NCI-H1694 (cell line): ENCODE data around the gene GALNS.

Experiments used
- DNase-seq: peaks from one replicate; lab custom pipeline; 2025; lab: John Stamatoyannopoulos, UW

The GALNS gene

GRCh38 chr16:88888461-88889387 is 32.0 kb upstream of the GALNS start:
- DNase-seq: peak; percentile 34

DNA sequence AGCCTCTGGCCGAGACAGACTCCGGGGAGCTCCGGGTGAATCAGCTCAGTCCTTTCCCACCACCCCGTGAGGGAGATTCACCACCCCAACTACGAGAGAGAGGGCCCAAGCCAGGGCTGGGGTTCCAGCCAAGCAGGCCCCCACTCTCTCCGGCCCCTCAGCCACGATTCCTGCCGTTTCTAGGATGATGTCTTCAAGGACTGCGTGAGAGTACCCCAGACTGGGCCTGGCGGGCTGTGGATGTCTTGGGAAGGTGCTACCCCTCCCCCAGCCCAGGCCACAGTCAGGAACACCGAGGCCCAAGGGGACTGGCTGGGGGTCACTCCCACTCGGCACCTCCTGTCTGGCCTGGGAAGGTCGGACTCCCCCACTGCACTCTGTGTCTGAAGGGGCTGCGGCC is 31.3 kb upstream of the GALNS start:
- no peak for DNase-seq

- DNase-seq: no peak
Observed at GRCh38 chr16:88886845-88887521, 30.2 kb upstream of the GALNS start.

DNA sequence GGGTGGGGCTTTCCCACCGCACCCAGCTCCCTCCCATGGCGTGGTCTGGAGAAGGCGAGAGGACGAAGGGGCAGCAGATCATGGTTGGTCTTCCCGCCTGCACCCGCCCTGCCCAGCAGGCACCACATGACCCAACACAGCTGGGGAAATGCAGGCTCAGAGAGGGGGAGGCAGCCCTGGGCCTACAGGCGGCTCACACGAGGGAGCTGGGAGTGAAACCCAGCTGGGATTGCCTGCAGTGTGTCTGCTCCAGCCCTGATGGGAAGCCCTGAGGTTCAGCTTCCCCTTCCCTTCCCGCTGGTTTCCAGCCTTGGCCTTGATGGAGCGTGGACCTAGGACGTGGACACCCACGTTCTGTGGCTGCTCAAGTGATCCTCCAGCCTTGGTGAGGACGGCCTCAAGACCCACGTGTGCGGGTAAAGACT is 29.7 kb upstream of the GALNS start:
- DNase-seq: no peak

DNA sequence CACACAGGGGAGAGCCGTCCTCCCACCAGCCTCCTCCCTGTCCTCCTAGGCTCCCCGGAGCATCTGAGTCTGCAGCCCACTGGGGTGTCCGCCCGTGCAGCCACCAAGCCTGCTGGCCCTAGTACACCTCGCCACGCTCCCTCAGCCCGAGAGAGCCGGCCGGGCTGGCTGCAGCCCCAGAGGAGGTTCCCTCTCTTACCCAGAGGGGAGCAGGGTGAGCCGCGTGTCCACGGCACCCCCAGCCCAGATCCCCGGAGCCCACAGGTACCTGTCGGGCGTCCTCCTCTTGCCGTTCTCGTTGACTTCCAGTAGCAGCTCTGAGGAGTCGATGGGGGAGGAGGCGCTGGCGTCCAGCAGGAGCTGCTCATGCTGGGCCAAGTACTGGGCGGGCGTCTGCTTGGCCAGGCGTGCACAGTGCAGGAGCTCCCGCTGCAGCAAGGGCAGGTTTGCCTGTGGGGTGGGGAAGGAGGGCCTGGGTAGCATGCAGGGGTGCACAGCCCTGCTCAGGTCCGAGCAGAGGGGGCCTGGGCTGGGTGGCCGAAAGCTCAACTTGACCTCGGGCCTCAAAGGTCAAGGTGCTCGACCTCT is 29.0 kb upstream of the GALNS start:
- DNase-seq: no peak

DNA sequence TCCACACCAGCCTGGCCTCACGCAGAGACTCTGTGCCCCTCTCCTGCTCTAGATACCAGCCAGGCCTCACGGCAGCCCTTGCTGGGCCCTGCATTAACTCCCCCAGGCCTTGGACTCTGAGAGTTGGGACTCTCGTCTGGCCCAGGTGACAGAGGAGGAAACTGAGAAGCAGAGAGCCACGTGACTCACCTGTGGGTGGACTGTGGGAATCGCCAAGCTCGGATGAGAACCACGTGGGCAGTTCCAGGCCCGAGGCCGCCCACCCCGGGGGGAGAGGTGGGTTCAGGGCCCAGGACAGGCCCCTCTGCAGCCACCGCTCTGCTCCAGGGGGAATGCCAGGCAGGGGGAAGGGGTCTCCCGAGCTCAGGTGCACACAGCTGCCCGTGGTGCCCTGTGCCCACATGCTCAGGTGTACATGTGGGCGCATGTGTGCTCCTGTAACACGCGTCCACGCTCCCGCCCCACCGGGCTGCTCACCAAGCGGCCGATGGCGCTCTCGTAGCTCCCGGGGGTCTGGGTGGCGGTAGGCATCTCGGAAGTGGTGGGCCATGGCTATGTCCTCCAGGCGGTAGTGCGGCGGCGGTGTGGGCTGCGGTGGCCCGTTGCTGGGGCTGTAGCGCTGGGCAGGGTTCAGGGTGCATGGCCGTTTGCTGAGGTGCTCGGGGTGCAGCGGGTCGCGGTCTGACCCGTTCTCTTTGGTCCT is 28.0 kb upstream of the GALNS start:
- no peak for DNase-seq

DNA sequence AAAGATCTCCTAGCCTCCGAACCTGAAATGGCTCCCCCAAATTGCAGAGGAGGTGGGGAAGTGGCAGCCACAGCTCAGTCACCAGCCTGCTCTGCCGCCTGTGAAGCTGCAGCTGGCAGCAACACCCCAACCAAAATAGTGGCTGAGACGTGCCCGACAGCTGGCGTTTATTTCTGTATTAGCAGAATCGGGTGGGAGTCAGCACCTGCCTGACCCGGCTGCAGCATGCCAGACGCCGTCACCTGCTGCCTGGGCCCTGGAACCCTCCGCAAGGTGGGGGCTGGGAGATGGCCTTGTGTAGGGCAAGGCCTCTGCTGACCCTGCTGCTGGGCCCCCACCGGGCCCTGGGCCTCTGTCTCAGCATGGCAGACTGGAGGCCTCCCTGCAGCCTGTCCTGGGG is 27.2 kb upstream of the GALNS start:
- DNase-seq: peak; percentile 61

DNA sequence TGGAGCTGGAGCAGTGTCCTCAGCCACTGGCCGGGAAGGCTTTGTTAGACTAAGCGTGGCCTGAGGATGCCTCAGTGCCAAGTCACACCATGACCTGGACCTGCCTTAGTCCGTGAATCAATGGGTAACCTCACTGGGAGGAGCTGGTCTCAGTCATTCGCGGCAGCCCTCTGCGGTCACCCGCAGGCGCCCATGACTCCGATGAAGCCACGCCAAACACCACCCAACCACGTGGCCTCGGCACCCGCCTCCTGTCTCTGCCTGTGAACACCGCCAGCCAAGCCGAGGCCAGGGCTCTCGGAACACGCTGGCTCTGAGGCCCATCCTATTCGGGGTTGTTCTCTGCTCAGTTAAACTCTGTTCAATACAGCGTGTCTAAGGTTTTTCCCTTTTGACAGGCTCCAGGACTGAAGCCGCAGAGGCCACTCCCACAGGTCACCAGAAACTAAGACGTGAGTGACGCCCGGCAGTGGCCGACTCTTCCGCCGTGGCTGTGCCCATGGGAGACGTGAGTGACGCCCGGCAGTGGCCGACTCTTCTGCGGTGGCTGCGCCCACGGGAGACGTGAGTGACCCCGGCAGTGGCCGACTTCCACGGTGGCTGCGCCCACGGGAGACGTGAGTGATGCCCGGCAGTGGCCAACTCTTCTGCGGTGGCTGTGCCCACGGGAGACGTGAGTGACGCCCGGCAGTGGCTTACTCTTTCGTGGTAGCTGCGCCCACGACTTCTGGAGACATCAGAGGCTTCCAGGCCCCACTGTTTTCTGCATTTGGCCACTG is 26.6 kb upstream of the GALNS start:
- no peak for DNase-seq

- DNase-seq: no peak
Observed at GRCh38 chr16:88882358-88883030, 25.7 kb upstream of the GALNS start.

- DNase-seq: no peak
Observed at GRCh38 chr16:88881675-88882357, 25.1 kb upstream of the GALNS start.

- DNase-seq: no peak
Observed at GRCh38 chr16:88881007-88881615, 24.4 kb upstream of the GALNS start.

DNA sequence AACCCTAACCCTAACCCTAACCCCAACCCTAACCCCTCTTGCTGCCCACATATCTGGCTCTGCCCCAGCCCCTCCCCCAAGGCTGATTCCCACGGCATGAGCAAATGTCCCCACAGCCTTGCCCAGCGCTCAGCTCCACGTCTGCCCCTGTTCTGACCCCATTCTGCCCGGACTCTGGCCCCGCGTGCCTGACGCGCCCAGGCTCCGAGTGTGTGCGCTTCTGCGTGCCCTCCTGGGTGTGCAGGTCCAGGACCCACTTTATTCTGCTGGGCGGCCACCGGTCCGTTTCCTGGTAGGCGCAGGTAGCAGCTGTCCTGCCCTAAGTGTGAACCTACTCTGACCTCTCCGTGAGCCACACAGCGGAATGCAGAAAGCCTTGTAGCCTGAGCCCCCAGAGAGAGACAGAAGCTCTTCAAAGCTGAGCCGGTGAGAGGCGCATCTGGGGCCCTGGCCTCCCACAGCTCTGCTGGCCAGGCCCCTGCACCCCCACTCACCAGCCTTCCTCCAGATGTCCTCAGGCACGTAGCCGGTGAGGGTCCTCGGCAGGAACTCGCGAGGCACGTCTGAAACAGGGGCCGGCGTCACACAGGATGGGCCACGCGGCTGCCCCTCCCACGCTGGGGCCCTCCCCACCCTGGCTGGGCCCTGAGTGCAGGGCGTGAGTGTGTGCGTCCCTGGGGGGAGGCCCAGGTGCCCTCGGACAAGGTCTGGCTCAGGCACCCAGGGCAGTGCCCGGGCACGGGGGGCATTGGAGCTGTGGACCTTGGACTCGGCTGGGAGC is 23.7 kb upstream of the GALNS start:
- DNase-seq: no peak

DNA sequence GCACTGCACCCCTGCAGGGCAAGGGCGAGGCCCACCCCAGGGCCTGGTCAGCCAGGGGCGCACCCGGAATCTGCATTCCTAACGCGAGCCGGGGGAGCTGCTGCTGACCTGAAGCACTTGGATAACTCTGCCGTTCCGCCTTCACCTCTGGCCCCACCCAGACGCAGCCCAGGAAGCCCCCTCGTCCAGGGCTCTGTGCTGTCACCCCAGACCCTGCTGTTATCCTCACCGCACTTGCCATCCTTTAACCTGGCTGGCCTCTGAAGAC is 23.0 kb upstream of the GALNS start:
- no peak for DNase-seq

- peak; percentile 20 for DNase-seq
Observed at GRCh38 chr16:88878967-88879787, 22.4 kb upstream of the GALNS start.

DNA sequence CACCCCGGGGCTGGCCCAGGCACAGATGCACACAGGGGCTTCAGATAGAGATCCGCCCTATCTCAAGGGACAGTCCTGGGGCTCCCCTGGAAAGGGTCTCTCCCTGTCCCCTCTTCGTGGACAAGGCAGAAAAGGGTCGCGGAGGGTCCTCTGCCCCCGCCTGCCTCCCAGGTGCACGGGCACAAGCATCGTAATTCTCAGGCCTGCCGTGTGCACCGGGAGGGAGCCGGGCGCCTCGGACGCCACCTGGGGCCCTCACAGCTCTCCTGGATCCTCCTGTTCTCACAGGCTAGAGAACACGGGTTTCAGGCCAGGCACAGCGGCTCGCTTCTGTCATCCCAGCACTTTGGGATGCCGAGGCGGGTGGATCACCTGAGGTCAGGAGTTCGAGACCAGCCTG is 21.6 kb upstream of the GALNS start:
- no peak for DNase-seq

DNA sequence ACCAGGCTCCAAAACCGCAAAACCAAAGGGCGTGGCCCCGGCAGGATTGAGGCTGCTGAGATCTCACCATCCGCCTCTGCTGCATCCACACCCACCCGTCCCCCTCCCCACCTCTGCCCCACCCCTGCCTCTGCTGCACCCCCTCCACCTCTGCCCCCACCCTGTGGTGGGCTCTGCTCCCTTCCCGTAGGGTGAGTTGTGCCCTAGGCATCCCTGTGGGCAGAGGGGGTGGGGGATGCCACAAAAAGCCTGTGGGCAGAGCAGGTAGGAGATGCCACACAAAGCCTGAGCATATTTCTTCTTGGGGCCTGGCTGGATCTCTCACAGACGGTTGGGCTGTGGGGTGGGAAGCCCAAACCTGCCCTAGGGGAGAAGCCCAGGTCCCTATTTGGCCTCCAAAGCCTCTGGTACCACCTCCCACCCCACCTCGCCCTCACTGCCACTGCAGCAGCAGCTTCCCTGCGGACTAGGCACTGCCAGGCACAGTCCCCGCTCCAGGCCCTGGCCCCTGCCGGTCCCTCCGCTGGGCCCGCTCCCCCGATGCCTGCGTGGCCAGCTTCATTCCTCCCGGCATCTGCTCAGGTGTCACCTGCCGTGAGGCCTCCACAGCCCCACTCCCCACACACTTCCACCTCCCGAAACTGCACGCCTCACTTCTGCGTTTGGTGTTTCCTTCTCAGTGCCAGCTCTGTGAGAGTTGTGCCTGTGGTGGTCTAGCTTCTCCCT is 21.0 kb upstream of the GALNS start:
- DNase-seq: no peak

GRCh38 chr16:88876942-88877526 is 20.3 kb upstream of the GALNS start:
- DNase-seq: no peak
